Measurements from ENCODE around the gene ANTXR1.

The ANTXR1 gene

GRCh38 chr2:69133898-69134297 is 120.9 kb downstream of the ANTXR1 start:
- Histone ChIP-seq H3K4me3 (no peak overlapping the region), H3K36me3 (no peaks in the 10 kb centered on the region), H3K4me1 (no peaks in the 10 kb centered on the region), H3K27ac (no peak overlapping the region), H3K4me2 (no peak overlapping the region), H3K9me3 (replicated peaks in 1 of 11) (no peaks in the 10 kb centered on the region), H3K9ac (no peak overlapping the region), H3K27me3 (no peaks in the 10 kb centered on the region), H4K20me1 (no peaks in the 10 kb centered on the region)
- no peak for TF ChIP-seq Cebpa-rat (IDR thresholded peaks at IDR 0.05)

GRCh38 chr2:69134306-69134945 is 121.4 kb downstream of the ANTXR1 start:
- no peaks in the 10 kb centered on the region for H3K36me3 ChIP-seq
- no peak overlapping the region for H3K9ac ChIP-seq
- H3K9me3 ChIP-seq (replicated peaks in 1 of 11) = no peaks in the 10 kb centered on the region
- H3K4me2 ChIP-seq = no peak overlapping the region
- H3K4me1 ChIP-seq = no peaks in the 10 kb centered on the region
- no peaks in the 10 kb centered on the region for H3K27me3 ChIP-seq
- H3K27ac ChIP-seq = no peak overlapping the region
- no peak for TF ChIP-seq Cebpa-rat (IDR thresholded peaks at IDR 0.05)
- no peak overlapping the region for H3K4me3 ChIP-seq
- no peaks in the 10 kb centered on the region for H4K20me1 ChIP-seq

- TF ChIP-seq Cebpa-rat (IDR thresholded peaks at IDR 0.05) = no peak
- no peak overlapping the region for H3K4me2 ChIP-seq
- peaks cover 0 to 6% (median 0%) of the 10 kb centered on the region in 10 experiments; a peak in 1 of 20 replicates for H3K4me1 ChIP-seq
Measured at GRCh38 chr2:69138247-69138772, 125.3 kb downstream of the ANTXR1 start.

GRCh38 chr2:69138793-69139459 is 125.9 kb downstream of the ANTXR1 start:
- Histone ChIP-seq H3K4me3 (no peak overlapping the region), H3K27me3 (no peaks in the 10 kb centered on the region), H3K9me3 (replicated peaks in 1 of 11) (no peaks in the 10 kb centered on the region), H4K20me1 (no peaks in the 10 kb centered on the region), H3K4me2 (no peak overlapping the region), H3K27ac (no peak overlapping the region), H3K36me3 (no peaks in the 10 kb centered on the region), H3K4me1 (peaks cover 0 to 6% (median 0%) of the 10 kb centered on the region in 10 experiments; a peak in 1 of 20 replicates), H3K9ac (no peak overlapping the region)
- no peak for TF ChIP-seq Cebpa-rat (IDR thresholded peaks at IDR 0.05)

More at GRCh38 chr2:69138247-69138772, 125.3 kb downstream of the ANTXR1 start:
- H3K36me3 ChIP-seq = no peaks in the 10 kb centered on the region
- H3K27me3 ChIP-seq = no peaks in the 10 kb centered on the region
- H3K9ac ChIP-seq = no peak overlapping the region
- no peaks in the 10 kb centered on the region for H4K20me1 ChIP-seq
- no peak overlapping the region for H3K27ac ChIP-seq
- H3K9me3 ChIP-seq (replicated peaks in 1 of 11) = no peaks in the 10 kb centered on the region
- no peak overlapping the region for H3K4me3 ChIP-seq

- Histone ChIP-seq H3K27ac (no peak overlapping the region), H3K4me1 (peaks cover 0 to 6% (median 0%) of the 10 kb centered on the region in 10 experiments; a peak in 1 of 20 replicates), H3K36me3 (no peaks in the 10 kb centered on the region), H3K27me3 (no peaks in the 10 kb centered on the region), H3K4me2 (no peak overlapping the region), H3K4me3 (no peak overlapping the region), H3K9ac (no peak overlapping the region), H3K9me3 (replicated peaks in 1 of 11) (no peaks in the 10 kb centered on the region), H4K20me1 (no peaks in the 10 kb centered on the region)
- TF ChIP-seq Cebpa-rat (IDR thresholded peaks at IDR 0.05) = no peak
Measured at GRCh38 chr2:69139778-69140670, 127.0 kb downstream of the ANTXR1 start.

- Histone ChIP-seq H3K27me3 (no peaks in the 10 kb centered on the region), H3K9ac (no peak overlapping the region), H3K36me3 (no peaks in the 10 kb centered on the region), H3K9me3 (replicated peaks in 1 of 11) (no peaks in the 10 kb centered on the region), H4K20me1 (no peaks in the 10 kb centered on the region), H3K27ac (no peak overlapping the region), H3K4me1 (peaks cover 0 to 6% (median 0%) of the 10 kb centered on the region in 10 experiments; a peak in 1 of 20 replicates), H3K4me3 (no peak overlapping the region), H3K4me2 (peak overlapping the region in 1 of 11 experiments; percentile 10; a peak in 1 of 22 replicates)
- TF ChIP-seq Cebpa-rat (IDR thresholded peaks at IDR 0.05) = no peak
Measured at GRCh38 chr2:69141061-69141460, 128.1 kb downstream of the ANTXR1 start.

GRCh38 chr2:69143748-69144360 is 130.9 kb downstream of the ANTXR1 start:
- no peaks in the 10 kb centered on the region for H3K36me3 ChIP-seq
- H3K27me3 ChIP-seq = no peaks in the 10 kb centered on the region
- H3K9ac ChIP-seq = no peak overlapping the region
- no peaks in the 10 kb centered on the region for H4K20me1 ChIP-seq
- peaks cover 0 to 6% (median 0%) of the 10 kb centered on the region in 10 experiments; a peak in 1 of 20 replicates for H3K4me1 ChIP-seq
- H3K4me3 ChIP-seq = no peak overlapping the region
- no peak for TF ChIP-seq Cebpa-rat (IDR thresholded peaks at IDR 0.05)
- H3K4me2 ChIP-seq = no peak overlapping the region
- H3K9me3 ChIP-seq (replicated peaks in 1 of 11) = no peaks in the 10 kb centered on the region
- no peak overlapping the region for H3K27ac ChIP-seq

GRCh38 chr2:69145204-69145603 is 132.2 kb downstream of the ANTXR1 start:
- Histone ChIP-seq H4K20me1 (no peaks in the 10 kb centered on the region), H3K4me2 (no peak overlapping the region), H3K4me1 (peaks cover 0 to 6% (median 0%) of the 10 kb centered on the region in 10 experiments; a peak in 1 of 20 replicates), H3K9me3 (replicated peaks in 1 of 11) (no peaks in the 10 kb centered on the region), H3K4me3 (no peak overlapping the region), H3K9ac (no peak overlapping the region), H3K27ac (no peak overlapping the region), H3K36me3 (no peaks in the 10 kb centered on the region), H3K27me3 (no peaks in the 10 kb centered on the region)
- no peak for TF ChIP-seq Cebpa-rat (IDR thresholded peaks at IDR 0.05)
